ENCODE measurements around the gene IPO11.
A peak's percentile ranks its signal among the peaks of the same experiment; 100 is the strongest.
"Not testable (repeated sequence)": the region's sequence is repeated elsewhere in the genome, so short reads cannot be mapped to it uniquely, and the experiment has no call there.

IPO11 gene

DNA sequence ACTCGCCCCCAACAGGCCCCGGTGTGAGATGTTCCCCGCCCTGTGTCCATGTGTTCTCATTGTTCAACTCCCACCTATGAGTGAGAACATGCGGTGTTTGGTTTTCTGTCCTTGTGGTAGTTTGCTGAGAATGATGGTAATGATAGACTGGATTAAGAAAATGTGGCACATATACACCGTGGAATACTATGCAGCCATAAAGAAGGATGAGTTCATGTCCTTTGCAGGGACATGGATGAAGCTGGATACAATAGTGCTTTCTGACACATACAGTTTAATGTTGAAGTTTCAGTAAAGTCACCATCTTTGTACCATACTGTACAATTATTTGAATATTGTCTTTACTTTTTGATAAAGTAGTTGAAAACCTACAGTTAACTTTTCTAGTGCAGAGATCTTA lies 96.2 kb downstream of the IPO11 start:
- intact Hi-C loops (cut with DNase I); DNase-seq: not testable (repeated sequence)

DNA sequence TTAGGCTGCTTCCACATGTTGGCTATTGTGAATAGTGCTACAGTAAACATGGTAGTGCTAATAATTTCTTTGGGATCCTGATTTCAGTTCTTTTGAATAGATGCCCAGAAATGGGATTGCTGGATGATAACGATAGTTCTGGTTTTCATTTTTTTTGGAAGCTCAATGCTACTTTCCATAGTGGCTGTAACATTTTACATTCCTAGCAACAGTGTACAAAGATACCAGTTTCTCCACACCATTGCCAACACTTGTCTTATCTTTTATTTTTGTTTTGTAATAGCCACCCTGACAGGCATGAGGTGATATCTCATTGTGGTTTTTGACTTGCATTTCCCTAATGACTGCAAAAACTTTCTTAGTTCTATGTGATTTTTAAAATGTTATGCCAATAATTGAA lies 97.2 kb downstream of the IPO11 start:
- DNase-seq: no peak
- intact Hi-C loops (cut with DNase I): no loop called here

DNA sequence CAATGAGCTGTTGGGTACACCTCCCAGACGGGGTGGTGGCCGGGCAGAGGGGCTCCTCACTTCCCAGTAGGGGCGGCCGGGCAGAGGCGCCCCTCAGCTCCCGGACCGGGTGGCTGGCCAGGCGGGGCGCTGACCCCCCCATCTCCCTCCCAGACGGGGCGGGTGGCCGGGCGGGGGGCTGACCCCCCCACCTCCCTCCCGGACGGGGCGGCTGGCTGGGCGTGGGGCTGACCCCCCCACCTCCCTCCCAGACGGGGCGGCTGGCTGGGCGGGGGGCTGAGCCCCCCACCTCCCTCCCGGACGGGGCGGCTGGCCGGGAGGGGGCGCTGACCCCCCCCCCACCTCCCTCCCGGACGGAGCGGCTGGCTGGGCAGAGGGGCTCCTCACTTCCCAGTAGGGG lies 100.5 kb downstream of the IPO11 start:
- intact Hi-C loops (cut with DNase I); DNase-seq: not testable (repeated sequence)

DNA sequence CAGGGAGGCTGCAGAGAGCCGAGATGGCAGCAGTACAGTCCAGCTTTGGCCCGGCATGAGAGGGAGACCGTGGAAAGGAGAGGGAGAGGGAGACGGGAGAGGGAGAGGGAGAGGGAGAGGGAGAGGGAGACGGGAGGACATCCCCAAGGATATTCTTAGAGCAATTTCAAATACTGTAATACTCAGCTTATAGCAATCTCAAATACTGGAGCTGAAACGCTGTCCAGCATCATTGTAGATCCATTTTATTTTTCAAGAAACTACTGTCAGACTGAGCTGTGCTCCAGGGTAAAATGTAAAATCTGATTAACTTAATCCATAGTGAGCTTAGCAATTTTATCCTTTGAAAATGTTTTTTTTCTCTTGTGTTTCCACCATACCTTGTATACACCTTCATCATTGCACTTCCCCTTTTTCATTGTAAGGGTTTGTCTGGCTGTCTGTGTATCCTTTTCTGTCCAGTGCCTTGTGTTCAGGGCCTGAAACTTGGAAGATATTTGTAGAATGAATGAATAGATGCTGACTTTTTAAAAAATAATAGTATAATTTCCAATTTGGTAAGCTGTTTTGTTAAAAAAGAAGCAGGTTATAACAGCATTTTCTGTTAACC lies 102.1 kb downstream of the IPO11 start:
- DNase-seq: no peak
- intact Hi-C loops (cut with DNase I): no loop called here

DNA sequence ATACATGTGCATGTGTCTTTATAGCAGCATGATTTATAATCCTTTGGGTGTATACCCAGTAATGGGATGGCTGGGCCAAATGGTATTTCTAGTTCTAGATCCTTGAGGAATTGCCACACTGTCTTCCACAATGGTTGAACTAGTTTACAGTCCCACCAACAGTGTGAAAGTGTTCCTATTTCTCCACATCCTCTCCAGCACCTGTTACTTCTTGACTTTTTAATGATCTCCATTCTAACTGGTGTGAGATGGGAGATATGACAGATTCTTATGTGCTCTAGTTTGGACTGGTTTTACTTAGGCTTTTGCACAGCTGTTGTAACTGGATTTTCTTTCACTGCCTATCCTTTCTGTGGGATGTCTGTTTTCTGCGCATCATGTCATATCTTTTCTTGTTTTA lies 108.2 kb downstream of the IPO11 start:
- intact Hi-C loops (cut with DNase I); DNase-seq: not testable (repeated sequence)

DNA sequence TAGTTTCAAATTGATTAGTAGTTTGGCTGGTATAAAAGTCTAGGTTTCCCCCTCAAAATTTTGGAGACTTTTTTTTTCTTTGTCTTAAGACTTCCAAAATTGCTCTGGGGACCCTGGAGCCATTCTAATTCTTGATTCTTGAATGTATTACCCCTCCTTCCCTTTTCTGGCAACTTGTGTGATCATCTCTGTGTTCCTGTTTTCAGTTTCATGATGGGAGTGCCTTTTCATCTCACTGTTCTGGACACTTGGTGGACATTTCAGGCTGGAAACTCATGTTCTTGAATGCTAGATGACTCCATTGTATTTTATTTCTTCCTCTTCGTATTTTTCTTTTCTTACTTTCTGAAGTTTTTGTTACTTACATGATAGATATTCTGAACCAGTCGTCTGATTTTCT lies 108.8 kb downstream of the IPO11 start:
- no peak for DNase-seq
- intact Hi-C loops (cut with DNase I): no loop called here

DNA sequence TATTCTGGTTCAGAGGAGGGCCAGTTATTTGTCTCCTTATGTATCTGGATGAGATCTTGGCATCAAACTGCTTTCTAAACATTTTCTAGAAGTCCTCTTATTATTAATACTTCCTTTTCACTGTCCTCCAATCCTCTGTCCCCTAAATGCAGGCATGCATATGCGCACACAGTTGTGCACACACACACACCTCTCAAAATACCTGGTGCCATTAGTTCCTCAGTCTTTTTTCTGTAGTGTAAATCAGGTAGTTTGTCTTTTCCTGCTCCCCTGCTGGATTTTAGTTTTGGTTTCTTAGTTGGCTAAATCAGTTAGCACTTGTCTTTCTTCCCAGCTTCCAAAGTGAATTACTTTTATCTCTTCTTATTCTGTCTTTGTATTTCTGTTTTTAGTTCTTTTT lies 110.2 kb downstream of the IPO11 start:
- DNase-seq: no peak
- intact Hi-C loops (cut with DNase I): no loop called here

DNA sequence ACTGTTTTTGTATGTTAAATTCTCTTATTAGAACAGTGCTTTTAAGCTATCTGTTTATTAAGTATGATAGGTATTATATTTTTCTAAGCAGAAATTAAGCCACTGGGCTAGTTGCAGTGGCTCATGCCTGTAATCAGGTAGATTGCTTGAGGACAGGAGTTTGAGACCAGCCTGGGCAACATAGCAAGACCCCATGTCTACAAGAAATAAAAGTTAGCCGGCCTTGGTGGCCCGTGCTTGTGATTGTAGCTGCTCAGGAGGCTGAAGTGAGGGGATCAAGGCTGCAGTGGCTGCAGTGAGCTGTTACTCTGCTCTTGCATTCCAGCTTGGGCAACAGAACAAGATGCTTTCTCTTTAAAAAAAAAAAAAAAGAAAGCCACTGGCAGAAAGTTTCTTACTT lies 121.0 kb downstream of the IPO11 start:
- intact Hi-C loops (cut with DNase I): no loop called here
- peak in 1 of 10 donors; percentile 60 for DNase-seq

DNA sequence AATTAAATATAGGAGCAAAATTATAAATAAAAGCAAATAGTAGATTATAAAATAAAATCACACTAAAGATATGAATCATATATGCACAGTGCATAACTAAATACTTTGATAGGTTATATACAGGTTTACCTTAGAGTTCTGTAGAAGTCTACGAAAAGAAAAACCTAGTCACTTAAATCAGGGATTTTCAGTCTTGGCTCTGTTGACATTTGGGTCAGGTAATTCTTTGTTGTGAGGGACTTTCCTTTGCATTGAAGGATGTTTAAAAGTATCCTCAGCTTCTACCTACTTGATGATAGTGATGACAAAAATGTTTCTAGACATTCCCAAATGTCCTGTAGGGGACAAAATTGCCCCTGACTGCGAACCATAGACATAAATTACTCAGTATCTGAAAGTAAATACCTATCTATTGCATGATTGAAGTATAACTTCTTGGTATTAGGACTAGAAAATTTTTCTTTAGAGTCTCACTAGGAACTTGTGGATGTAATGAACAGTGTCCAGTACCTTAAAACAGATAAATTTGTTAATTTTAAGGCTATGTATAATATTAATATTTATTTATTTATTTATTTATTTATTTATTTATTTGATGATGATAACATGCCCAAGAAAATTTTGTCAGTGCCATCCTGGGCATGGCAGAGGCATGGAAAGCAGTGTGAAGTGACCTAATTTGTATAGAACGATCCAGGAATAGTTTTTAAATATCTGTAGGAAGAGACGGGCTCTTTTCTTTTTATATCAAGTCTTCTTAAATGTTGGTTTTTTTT lies 122.1 kb downstream of the IPO11 start:
- intact Hi-C loops (cut with DNase I): no loop called here
- no peak for DNase-seq

DNA sequence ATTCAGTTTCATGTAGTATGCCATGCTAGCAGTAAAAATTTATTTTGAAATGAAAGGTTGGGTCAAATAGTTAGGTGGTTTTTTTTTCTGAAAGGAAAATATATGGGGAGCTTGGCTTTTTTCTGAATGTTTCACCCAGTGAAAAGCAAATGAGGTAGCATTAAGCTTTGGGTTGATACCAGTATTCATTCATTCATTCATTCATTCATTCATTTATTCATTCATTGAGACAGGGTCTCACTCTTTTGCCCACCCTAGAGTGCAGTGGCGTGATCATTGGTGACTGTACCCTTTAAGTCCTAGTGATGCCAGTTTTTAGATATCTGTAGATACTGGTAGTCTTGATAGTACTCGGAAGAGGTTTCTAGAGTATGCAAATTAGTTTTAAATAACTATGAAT lies 123.7 kb downstream of the IPO11 start:
- DNase-seq: no peak
- intact Hi-C loops (cut with DNase I): no loop called here

DNA sequence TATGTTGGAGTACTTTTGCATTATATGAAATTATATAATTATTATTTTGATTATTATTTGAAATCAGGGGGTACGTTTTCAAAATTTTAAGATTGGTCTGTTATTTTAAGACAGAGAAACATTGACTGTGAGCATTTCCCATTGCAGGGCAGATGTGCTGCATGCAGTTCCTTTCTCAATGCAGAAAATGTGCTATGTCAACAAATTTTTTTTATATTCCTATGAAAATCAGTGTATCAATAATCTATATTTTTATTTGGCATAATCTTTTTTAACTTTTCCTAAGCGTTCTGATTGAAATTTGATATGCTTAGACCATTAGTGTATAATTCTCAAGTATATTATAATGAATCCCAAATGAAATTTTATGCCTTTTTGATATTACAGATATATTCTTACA lies 124.2 kb downstream of the IPO11 start:
- intact Hi-C loops (cut with DNase I): no loop called here
- DNase-seq: no peak

DNA sequence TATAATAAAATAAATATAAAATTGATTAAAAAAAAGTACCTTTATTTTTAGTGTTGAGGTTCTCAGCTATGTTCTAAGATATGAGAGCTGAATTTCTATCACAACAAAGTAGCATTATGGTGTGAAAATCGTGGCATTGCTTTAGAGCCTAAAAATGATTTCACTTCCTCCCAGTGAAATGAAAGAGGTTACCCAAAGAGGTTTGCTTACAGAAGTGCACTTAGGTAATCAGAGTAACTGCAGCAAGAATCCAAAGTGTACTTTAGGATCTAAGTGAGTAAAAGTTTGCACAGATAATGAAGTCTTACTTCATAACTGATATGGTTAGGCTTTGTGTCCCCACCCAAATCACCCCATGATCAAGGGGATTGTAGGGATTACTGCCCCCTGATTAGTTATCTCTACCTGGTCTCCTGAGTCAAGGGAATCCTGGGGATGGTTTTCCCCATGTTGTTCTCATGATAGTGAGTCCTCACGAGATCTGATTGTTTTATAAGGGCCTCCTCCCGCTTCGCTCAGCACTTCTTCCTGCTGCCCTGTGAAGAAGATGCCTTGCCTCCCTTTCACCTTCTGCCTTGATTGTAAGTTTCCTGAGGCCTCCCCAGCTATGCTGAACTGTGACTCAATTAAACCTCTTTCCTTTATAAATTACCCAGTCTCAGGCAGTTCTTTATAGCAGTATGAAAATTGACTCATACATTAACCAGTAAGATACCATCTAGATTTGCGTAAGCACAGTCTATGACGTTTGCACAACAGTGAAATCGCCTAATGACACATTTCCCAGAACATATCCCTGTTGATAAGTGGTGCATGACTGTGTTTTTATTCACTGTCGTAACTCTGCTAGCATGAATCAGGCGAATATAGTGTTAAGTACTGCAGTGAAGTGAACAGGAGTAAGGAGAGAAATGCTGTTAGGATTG lies 125.7 kb downstream of the IPO11 start:
- no peak for DNase-seq
- intact Hi-C loops (cut with DNase I): no loop called here

DNA sequence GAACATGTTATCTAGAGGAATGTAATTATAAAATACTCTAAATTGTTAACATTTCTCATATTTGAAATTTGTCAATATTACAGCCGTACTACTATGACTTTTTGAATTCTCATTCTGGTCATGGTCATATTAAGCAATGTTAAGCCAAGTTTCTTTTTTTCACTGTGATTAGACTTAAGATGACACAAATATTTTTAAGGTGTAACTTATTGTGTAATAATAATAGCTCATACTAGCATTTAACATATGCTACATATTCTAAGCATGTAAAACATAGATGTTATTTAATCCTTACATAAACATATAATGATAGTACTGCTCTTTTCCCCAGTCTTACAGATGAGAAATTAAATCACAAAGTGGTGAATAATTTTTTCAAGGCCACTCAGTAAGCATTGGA lies 130.2 kb downstream of the IPO11 start:
- intact Hi-C loops (cut with DNase I): no loop called here

DNA sequence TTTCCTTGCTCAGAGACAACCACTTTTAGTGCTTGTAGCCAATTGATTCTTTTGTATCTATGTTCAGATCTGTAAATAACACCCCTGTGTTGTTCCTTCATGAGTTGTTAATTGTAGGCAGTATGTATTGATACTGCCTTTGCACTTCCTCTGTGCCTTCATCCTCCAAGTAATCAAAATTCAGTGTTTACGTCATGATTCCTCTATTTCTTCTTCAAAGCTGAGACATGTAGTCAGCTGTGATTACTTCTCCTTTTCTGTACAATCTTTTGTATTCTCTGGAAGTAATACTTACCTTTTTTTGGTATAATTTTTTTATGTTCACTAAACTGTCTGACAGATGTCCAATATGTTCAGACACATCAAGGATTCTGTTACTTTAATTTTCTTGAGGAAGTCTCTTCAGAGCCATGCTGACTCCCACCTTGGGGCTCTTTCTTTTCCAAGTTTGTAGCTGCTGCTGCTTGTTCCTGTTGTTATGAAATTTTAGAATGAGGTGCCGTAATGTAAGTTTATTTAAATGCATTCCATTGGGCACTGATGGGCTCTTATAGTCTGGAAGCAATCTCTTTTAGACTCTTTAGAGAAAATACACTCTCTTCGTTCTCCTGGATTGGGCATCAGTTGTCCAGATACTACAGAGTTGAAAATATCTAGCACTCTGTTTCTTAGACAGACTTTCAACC lies 135.5 kb downstream of the IPO11 start:
- DNase-seq: no peak
- intact Hi-C loops (cut with DNase I): no loop called here

More for the DNA sequence above, 130.2 kb downstream of the IPO11 start:
- DNase-seq: no peak

DNA sequence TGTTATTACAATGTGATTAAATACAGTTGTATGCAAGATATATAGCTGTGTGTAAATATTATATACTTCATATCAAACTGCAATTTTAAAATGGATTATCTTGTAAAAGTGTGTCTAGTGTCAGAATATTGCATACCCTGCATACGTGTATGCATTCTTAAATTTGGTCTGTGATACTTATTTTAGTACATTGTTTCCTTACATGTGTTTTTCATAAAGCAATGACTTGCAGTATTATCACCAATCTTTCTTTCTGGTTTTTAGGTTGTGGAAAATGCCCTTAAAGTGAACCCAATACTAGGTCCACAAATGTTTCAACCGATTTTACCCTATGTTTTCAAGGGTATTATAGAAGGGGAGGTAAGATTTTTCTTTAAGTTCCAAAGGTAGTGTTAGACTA lies 137.5 kb downstream of the IPO11 start:
- no peak for DNase-seq
- intact Hi-C loops (cut with DNase I): no loop called here

DNA sequence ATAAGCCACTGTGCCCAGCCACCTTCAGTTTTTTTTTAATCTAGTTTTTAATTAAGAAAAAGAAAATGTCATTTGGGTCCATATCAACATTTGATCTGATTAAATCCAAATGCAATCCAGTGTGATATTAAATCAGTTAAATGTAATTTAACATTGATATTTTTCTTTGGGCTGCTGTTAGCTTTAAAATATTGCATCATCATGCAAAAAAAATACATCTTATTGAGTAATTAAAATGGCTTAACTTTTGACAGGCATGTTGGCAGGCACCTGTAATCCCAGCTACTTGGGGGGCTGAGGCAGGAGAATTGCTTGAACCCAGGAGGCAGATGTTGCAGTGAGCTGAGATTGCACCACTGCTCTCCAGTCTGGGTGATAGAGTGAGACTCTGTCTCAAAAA lies 143.4 kb downstream of the IPO11 start:
- intact Hi-C loops (cut with DNase I): no loop called here
- DNase-seq: no peak

DNA sequence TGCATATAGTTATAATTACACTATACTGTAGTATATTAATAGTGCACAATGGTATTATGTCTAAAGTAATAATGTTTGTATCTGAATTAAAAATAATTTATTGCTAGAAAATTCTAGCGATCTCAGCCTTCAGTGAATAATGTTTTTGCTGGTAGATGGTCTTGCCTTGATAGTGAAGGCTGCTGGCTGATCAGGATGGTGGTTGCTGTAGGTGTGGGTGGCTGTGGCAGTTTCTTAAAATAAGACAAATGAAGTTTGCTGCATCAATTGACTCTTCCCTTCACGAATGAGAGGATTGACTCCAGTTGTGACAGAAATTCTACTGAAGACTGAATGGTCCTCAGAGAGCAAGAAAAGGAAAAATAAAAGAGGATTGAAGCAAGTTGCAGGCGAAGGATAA lies 146.4 kb downstream of the IPO11 start:
- no peak for DNase-seq
- intact Hi-C loops (cut with DNase I): no loop called here

DNA sequence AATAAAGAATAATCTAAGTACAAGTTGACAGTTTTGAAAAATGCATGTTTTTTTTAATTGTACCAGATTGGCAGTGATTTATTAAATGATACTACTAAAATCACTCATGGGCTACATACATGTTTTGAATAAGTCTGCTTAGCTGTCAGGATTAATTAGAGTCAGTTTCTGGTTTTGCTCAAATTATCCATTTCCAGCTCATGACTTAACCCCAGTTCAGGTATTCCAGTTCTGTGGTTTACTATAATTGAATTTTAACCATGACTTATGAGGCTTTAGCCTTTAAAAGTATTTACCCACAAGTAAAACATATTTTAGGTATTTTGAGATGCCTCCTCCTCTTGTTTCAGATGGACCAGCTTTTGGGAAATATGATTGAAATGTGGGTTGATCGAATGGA lies 148.2 kb downstream of the IPO11 start:
- intact Hi-C loops (cut with DNase I): no loop called here
- DNase-seq: no peak

DNA sequence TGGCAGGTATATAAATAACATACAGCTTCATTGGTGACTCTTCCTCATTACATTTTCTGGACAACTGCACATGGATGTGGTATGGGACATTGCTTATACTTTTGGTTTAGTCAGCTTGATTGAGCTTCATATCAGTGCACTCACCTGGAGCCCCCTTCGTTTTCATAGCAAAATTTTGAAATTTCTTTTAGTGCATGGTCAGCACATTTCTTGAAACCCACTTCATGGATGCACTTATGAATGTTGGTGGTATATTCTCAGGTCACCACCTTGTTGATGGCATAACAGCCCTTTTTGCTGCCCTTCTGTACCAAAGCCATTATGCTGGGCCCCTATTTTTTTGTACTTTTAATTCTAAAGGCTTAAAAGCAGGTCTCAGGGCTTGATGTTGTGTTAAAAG lies 149.3 kb downstream of the IPO11 start:
- intact Hi-C loops (cut with DNase I): no loop called here
- DNase-seq: no peak

DNA sequence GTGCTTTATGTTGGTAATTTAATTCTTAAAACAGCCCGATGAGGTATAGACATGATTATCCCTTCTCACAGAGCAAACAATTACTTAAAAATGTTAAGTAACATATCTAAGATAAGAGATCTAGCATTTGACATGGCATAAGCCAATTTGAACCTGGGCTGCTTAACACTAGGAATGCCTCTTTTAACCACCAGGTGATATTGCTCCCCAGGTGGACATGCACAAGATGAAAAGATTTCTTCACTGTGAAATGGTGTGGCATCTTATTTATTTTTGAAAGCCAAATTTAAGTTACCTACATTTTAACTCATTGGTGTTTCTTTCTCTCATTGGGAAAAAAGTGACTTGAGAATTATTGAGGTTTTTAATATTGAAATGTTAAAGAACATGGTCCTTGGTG lies 150.3 kb downstream of the IPO11 start:
- intact Hi-C loops (cut with DNase I): no loop called here
- DNase-seq: no peak

DNA sequence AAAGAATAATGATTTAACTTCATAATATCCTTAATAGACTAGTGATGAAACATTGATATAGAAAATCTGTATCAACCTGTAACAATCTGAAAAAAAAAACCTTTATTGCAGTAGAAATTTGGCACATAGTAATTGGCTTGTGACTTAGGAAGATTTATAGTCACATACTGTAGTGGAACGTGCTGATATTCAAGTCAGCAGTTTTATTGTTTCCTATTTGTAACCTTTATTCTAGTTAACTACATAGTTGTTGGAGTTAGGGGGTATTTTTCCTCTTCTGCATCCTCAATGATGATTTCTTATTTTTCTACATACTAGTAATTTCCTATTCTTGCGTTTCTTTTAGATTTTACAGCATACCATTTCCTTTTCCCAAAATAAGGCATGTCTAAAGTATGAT lies 151.5 kb downstream of the IPO11 start:
- intact Hi-C loops (cut with DNase I): no loop called here
- no peak for DNase-seq

Measured in posterior cingulate gyrus (tissue), 11 donors.